ENCODE measurements around the gene ABCD1.
"Not testable (repeated sequence)": the region's sequence is repeated elsewhere in the genome, so short reads cannot be mapped to it uniquely, and the experiment has no call there.

Gene ABCD1

DNA sequence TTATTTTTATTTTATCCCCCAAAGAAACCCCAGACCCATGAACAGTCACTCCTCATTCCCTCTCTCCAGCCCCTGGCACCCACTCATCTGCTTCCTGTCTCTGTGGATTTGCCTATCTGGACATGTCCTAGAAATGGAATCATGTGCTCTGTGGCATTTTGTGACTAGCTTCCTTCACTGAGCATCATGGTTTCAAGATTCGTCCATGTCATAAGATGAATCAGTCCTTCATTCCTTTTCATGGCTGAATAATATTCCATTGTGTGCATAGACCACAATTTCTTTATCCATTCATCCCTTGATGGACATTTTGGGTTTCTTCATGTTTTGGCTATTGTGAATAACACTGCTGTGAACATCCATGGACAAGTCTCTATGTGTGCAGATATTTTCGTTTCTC is 10.2 kb downstream of the ABCD1 start:
- DNase-seq (ENCODE audit: low spot score), result no peak

DNA sequence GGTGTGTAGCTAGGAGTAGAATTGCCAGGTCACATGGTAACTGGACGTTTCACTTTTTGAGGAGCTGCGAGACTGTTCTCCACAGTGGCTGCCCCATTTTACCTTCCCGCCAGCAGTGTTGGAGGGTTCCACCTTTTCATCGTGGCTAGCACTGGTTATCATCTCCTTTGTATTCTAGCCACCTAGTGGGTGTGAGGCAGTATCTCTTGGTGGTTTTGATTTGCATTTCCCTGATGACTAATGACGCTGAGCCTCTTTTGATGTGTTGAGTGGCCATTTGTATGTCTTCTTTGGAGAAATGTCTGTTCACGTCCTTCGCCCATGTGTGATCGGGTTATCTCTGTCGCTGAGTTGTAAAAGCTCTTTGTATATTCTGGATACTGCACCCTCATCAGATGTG is 10.6 kb downstream of the ABCD1 start:
- no peak for DNase-seq (ENCODE audit: low spot score)

- DNase-seq (ENCODE audit: low spot score), result no peak
These were observed 11.6 kb downstream of the ABCD1 start for GRCh38 chrX:153736071-153736820.

GRCh38 chrX:153736871-153737441 is 12.3 kb downstream of the ABCD1 start:
- DNase-seq (ENCODE audit: low spot score), result no peak

DNA sequence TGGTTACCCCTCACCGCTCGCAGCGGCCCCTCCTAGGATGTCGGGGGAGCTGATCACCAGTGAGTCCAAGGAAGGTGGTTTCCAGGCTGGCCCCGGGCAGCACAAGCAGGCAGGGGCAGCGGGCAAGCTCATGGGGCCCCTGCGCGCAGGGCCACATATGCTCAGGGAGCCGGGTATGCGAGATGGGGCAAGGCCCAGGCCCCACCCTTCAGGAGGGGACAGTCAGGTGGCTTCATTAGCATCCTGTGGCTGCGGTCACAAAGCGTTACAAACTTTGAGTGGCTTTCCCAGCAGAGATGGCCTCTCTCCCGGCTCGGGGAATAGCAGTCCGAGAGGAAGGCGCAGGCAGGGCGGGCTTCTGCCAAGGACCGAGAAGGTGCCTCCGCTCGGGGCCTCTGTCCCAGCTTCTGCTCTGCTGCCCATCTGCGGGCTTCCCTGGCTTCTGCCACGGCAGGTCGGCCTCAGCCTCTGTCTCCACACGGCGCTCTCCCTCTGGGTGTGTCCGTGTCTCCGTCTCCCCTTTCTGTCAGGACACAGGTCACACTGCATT is 13.5 kb downstream of the ABCD1 start:
- DNase-seq (ENCODE audit: low spot score), result no peak

DNA sequence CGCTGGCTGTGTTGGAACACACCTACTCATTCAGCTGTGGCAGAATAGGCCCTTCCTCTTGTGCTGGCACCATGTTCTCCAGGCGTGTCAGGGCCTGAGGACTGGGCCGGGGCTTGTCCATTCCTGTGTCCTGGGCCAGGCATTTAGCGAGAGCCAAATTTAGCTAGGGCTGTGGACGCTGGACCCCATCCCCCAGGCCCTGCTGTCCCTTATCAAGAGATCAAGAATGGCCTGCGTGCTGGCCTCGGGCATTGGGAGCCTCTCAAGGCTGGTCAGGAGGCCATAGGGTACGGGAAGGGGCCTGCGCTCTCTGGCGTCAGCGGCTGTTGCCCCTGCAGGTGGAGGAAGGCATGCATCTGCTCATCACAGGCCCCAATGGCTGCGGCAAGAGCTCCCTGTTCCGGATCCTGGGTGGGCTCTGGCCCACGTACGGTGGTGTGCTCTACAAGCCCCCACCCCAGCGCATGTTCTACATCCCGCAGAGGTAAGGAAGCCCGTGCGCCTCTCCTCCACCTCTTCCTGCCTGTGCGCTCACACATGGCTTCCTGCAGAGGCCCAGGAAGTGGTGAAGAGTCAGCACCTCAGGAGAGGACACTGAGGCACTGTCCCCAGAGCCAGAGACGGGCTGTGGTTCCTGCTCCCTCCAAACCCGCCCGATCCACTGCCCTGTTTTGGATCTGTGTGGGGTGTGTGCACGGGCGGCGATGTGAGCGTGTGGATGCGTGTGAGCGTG is 15.3 kb downstream of the ABCD1 start:
- no peak for DNase-seq (ENCODE audit: low spot score)

GRCh38 chrX:153740631-153741222 is 16.1 kb downstream of the ABCD1 start:
- no peak for DNase-seq (ENCODE audit: low spot score)

DNA sequence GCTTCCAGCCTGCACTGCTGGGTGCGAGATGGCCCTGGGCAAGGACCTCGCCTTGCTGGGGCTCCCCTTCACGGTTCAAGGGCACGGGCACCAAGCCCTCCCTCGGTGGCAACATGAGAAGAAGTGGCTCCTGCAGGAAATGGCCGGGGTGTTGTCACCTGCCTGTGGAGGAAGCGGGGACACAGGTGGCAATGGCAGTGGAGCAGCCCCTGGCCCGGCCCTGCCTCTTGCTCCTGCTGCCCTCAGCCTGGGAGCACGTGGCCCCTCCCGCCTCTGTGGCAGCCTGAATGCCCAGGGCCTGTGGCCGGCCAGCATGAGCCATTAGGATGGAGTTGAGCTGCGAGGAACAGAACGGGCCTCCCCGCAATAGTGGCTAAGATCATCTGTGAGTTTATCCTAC is 16.8 kb downstream of the ABCD1 start:
- DNase-seq (ENCODE audit: low spot score), result no peak

DNA sequence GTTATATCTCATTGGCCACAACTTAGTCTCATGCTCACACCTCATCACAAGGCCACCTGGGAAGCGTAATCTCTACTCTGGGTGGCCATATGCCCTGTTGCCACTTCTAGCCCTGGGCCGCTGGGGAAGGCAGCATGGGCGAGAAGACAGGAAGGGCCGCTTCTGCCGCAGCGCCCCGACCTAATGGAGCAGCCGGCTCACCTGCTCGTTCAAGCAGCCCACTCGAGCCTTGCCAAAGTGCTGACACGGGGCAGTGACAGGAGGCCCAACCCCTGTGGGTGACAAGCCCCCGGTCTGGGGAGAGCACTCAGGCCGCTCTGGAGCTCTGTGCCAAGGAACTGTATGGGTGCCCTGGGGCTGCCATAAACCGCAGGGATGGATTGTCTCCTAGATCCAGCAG is 17.5 kb downstream of the ABCD1 start:
- not testable (repeated sequence) for DNase-seq (ENCODE audit: low spot score)

DNA sequence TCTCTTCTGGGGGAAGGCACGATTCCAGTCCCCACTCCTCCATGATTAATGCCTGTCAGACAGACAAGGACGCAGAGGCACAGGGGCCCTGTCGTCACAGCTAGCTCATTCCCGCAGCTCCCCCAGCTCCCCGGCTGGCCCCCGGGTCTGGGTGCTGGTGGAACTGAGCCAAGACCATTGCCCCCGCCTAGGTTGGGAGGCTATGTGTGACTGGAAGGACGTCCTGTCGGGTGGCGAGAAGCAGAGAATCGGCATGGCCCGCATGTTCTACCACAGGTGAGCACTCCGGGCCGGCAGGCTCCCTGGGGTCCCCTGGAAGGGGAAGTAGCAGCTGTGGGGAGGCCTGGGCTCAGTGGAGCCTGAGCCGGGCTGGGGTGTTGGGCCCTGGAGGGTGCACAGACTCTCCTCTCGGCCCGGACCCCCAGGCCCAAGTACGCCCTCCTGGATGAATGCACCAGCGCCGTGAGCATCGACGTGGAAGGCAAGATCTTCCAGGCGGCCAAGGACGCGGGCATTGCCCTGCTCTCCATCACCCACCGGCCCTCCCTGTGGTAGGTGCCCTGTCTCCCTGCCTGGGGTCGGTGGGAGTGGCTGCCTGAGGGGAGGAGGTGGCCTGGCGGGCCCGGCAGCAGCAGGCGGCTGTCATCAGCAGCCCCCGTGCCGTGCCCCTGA is 18.3 kb downstream of the ABCD1 start:
- not testable (repeated sequence) for DNase-seq (ENCODE audit: low spot score)

- DNase-seq (ENCODE audit: low spot score), result not testable (repeated sequence)
These were observed 19.0 kb downstream of the ABCD1 start for GRCh38 chrX:153743468-153744209.

DNA sequence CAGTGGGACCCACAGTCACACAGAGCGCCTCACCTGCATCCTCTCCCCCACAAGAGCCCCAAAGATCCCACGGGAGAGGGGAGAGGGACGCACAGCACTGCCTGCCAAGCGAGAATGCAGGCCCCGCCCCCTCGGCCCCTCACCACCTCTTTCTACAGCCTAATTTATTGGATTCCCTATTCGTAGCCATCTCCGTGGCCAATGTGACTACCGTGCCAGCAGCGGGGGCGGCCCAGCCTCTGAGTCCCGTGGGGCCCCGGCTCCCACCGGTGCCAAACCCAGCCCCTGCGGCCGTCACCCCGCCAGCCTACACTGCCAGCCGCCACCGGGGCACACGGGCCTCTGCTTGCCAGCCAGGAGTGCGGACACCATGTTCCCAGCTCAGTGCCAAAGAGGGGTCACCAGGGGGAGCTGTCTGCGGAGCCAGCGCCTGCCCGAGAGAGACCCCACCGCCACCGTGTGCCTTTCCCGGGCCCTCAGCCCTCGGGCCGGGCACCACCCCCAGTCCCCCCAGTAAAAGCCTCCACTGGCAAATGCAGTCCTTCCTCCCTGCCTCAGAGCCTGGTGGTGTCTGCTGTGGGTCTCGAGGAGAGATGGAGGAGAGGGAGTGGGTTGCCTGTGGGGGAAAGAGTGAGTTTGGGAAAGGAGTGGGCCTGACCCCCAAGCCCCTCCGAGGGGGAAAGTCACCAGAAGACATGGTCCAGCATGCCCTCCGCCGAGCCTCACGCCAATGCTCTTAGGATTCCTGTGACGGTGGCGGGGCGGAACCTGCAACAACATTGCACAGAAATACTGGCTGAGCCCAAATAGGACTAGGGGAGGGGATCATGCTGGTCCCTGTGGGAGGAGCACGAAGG is 19.8 kb downstream of the ABCD1 start:
- DNase-seq (ENCODE audit: low spot score), result no peak

DNA sequence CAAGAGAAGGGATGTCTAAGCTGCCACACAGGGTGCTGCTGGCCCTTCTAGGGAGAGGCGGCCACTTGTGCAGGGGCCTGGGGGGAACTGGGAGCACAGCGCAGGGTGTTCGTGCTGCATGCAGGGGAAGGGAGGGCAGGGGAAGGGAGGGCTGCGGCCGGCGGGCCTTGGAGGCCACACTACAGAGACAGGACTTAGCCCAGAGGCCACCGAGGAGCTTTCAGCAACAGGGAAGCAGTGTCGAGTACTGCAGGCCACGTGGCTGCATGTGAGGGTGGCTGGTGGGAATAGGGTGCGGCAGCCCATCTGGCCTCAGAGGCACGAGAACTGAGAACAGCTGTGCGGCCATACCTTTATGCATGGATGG is 20.4 kb downstream of the ABCD1 start:
- DNase-seq (ENCODE audit: low spot score), result not testable (repeated sequence)

DNA sequence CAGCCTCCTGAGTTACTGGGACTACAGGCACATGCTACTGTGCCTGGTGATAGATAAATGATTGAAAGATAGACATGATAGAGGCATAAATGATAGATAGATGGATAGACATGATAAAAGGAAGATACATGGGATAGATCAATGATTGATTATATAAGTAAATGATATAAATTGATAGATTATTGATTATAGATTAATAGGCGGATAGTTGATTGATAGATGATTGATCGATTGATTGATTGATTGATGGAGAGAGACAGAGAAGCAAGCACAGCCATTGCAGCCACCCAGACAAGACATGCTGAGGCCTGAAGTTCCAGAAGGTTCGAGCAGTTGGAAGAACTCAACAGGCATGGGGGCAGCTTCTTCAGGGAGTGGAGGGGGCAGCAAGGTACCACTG is 21.7 kb downstream of the ABCD1 start:
- no peak for DNase-seq (ENCODE audit: low spot score)

- DNase-seq (ENCODE audit: low spot score), result not testable (repeated sequence)
These were observed 22.3 kb downstream of the ABCD1 start for GRCh38 chrX:153746991-153747390.

- DNase-seq (ENCODE audit: low spot score), result not testable (repeated sequence)
These were observed 24.4 kb downstream of the ABCD1 start for GRCh38 chrX:153749017-153749416.

- no peak for DNase-seq (ENCODE audit: low spot score)
These were observed 25.6 kb downstream of the ABCD1 start for GRCh38 chrX:153750127-153750774.

DNA sequence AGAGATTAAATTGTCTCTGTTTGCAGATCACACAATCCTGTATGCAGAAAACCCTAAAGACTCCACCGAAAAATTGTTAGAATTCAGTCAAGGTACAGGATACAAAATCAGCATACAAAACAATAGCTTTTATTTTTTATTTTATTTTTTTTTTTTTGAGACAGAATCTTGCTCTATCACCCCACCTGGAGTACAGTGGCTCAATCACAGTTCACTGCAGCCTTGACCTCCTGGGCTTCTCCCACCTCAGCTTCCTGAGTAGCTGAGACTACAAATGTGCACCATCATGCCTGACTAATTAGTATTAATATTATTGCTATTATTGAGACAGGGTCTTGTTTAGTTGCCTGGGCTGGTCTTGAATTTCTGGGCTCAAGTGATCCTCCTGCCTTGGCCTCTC is 30.5 kb downstream of the ABCD1 start:
- DNase-seq (ENCODE audit: low spot score), result no peak

DNA sequence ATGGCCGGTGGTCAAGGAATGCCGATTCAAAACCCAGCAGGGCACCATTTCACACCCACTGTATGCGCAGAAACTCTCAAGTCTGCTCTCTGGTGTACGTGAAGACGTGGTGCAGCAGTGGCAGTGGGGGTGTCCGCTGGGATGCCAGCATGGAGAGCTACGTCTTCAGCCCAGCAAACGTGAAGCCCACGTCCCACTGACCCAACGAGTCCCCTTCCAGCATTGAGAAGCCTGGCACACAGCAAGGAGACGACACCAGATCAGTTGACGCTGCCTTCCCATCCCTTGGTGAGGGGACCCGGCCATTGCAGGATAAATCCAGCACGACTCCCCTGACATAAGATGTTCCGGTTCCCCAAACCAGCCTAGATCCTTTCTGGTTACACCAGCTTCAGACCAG is 37.2 kb downstream of the ABCD1 start:
- DNase-seq (ENCODE audit: low spot score), result no peak

- no peak for DNase-seq (ENCODE audit: low spot score)
These were observed 38.0 kb downstream of the ABCD1 start for GRCh38 chrX:153762626-153763173.

Data from HuH-7.5 (cell line).